Large intestine (tissue), 3 donors: ENCODE measurements around the gene FAF1. TPM values are rescaled to one million over a fixed set of nuclear protein-coding genes. Genes with fewer than 3 reads are reported as not detected.

Source experiments
- DNase-seq, 2 donors: peaks; one replicate each; pipeline versions ENCODE4 v3.0.0 to v3.0.0-alpha.2; 2013
- H3K27ac ChIP-seq: one replicate; pipeline ENCODE4 v1.5.1; 2013; ENCODE audit warnings: low read length
- H3K27me3 ChIP-seq: 2 replicates; pipeline ENCODE4 v1.6.1; 2013; ENCODE audit warnings: low read length; ENCODE audit not compliant: control insufficient read depth, insufficient read depth
- H3K36me3 ChIP-seq: 2 replicates; pipeline ENCODE4 v1.6.1; 2013; ENCODE audit warnings: low read length; ENCODE audit not compliant: control insufficient read depth, insufficient read depth
- H3K4me1 ChIP-seq: one replicate; pipeline ENCODE4 v1.6.1; 2013; ENCODE audit warnings: low read length; ENCODE audit not compliant: control insufficient read depth, insufficient read depth
- H3K4me3 ChIP-seq: one replicate; pipeline ENCODE4 v1.5.1; 2013; ENCODE audit warnings: low read length
- H3K9me3 ChIP-seq: one replicate; pipeline ENCODE4 v1.6.1; 2013; ENCODE audit warnings: mild to moderate bottlenecking, low read depth, low read length, moderate library complexity; ENCODE audit not compliant: control insufficient read depth
- WGBS: methylation state at CpG from one replicate; pipeline ENCODE4 v1.1.5; 2013; ENCODE audit warnings: low lambda C conversion rate; ENCODE audit not compliant: insufficient coverage; 5-methylcytosine and 5-hydroxymethylcytosine counted together
- polyA plus RNA-seq: library from polyadenylated mRNA; unstranded; fragments of 120-200 nt; gene quantifications from one replicate; pipeline ENCODE4 v1.2.1, GENCODE V29; 2013

Gene FAF1
- polyA plus RNA-seq, 1 donor: 47.1 TPM

GRCh38 chr1:50658459-50659076, 301.5 kb downstream of the FAF1 start:
- Histone ChIP-seq H3K4me1 (no peaks in the 10 kb centered on the region), H3K9me3 (no peaks in the 10 kb centered on the region), H3K36me3 (no peaks in the 10 kb centered on the region), H3K27ac (no peak overlapping the region), H3K4me3 (no peak overlapping the region), H3K27me3 (no peaks in the 10 kb centered on the region)
- no peak for DNase-seq
- WGBS: 80% methylated on average over 1 of the region's 2 CpGs

DNA sequence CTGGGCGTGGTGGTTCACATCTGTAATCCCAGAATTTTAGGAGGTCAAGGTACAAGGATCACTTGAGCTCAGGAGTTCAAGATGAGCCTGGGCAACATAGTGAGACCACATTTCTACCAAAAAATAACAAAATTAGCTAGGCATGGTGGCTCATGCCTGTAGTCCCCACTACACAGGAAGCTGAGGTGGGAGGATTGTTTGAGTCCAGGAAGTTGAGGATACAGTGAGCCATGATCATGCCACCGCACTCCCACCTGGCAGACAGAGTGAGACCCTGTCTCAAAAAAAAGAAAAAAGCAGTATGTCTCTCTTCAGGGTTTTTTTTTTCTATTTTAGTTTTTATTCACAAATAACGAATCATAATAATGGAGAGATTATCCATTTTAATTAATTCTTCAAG, 303.1 kb downstream of the FAF1 start:
- Histone ChIP-seq H3K27me3 (no peaks in the 10 kb centered on the region), H3K4me3 (no peak overlapping the region), H3K4me1 (no peaks in the 10 kb centered on the region), H3K36me3 (no peaks in the 10 kb centered on the region), H3K9me3 (no peaks in the 10 kb centered on the region), H3K27ac (no peak overlapping the region)
- no peak for DNase-seq
- no CpG with 5 or more reads among the region's 3 CpGs for WGBS

GRCh38 chr1:50651476-50652263, 308.4 kb downstream of the FAF1 start:
- Histone ChIP-seq H3K27me3 (no peaks in the 10 kb centered on the region), H3K27ac (no peak overlapping the region), H3K4me3 (no peak overlapping the region), H3K9me3 (no peaks in the 10 kb centered on the region), H3K36me3 (no peaks in the 10 kb centered on the region), H3K4me1 (no peaks in the 10 kb centered on the region)
- DNase-seq: peak; percentile 10 to 42
- no CpG with 5 or more reads among the region's 3 CpGs for WGBS

- H3K9me3 ChIP-seq: no peaks in the 10 kb centered on the region
- no peak for DNase-seq
- no CpG with 5 or more reads among the region's 2 CpGs for WGBS
- no peaks in the 10 kb centered on the region for H3K27me3 ChIP-seq
- no peak overlapping the region for H3K4me3 ChIP-seq
- H3K4me1 ChIP-seq: no peaks in the 10 kb centered on the region
- no peaks in the 10 kb centered on the region for H3K36me3 ChIP-seq
- no peak overlapping the region for H3K27ac ChIP-seq
Measured at GRCh38 chr1:50646526-50646925, 313.5 kb downstream of the FAF1 start.

DNA sequence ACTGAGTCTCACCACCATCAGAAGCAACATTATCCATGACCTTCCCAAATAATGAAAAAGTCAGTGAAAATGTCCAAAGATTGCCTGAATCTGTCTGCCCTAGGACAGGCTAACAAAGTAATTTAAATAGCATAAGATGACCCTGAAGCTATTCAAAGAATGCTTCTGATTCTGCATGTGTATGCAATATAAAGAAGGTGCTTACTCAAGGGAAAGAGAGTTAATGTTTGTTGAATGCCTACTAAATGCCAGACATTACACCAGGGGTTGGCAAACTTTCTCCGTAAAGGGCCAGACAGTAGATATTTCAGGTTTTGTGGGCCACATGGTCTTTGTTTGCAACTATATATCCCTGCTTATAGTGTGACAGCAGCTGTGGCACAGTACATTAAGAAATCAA, 314.9 kb downstream of the FAF1 start:
- Histone ChIP-seq H3K36me3 (no peaks in the 10 kb centered on the region), H3K4me3 (no peak overlapping the region), H3K9me3 (no peaks in the 10 kb centered on the region), H3K4me1 (no peaks in the 10 kb centered on the region), H3K27ac (no peak overlapping the region), H3K27me3 (no peaks in the 10 kb centered on the region)
- no peak for DNase-seq
- WGBS: no CpG with 5 or more reads among the region's 1 CpG

GRCh38 chr1:50644447-50645105, 315.5 kb downstream of the FAF1 start:
- WGBS: no CpG with 5 or more reads among the region's 2 CpGs
- H3K36me3 ChIP-seq: no peaks in the 10 kb centered on the region
- no peak overlapping the region for H3K4me3 ChIP-seq
- DNase-seq: no peak
- no peaks in the 10 kb centered on the region for H3K9me3 ChIP-seq
- no peaks in the 10 kb centered on the region for H3K4me1 ChIP-seq
- no peaks in the 10 kb centered on the region for H3K27me3 ChIP-seq
- H3K27ac ChIP-seq: no peak overlapping the region

DNA sequence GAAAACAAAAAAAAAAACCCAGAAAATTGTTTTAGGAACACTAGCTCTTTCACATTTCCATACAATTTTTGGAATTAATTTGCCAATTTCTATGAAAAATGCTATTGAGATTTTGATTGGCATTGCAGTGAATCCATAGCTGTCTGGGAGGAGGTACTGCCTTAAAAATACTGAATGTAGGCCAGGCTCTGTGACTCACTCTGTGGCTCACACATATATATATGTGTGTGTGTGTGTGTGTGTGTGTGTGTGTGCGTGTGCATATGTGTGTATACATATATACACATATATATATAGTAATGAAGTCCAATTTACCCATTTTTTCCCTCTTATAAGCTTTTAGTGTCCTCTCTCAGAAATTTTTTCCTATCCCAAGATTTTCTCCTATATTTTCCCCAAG, 322.6 kb downstream of the FAF1 start:
- H3K9me3 ChIP-seq: no peaks in the 10 kb centered on the region
- DNase-seq: no peak
- peaks cover 3% of the 10 kb centered on the region for H3K4me1 ChIP-seq
- H3K36me3 ChIP-seq: no peaks in the 10 kb centered on the region
- no peak overlapping the region for H3K4me3 ChIP-seq
- H3K27ac ChIP-seq: no peak overlapping the region
- no peaks in the 10 kb centered on the region for H3K27me3 ChIP-seq
- no CpG with 5 or more reads among the region's 1 CpG for WGBS

DNA sequence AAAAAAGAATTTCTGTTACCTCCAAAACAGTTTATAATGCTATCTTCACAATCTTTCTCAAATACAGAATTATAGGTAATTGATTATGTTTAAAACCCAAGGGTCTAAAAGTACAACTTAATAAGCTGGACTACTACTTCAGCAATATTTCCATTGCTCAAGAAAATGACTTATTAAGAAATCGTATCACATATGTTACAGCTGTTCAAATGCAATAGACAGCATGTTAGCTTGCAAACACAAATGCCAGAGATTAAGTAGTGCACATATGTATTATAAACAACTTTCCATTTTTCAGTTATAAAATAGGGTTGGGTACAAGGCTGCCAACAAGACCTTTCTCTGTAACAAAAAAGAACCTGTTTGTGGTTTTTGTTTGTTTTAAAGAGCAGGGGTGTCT, 325.8 kb downstream of the FAF1 start:
- H3K27me3 ChIP-seq: no peaks in the 10 kb centered on the region

DNA sequence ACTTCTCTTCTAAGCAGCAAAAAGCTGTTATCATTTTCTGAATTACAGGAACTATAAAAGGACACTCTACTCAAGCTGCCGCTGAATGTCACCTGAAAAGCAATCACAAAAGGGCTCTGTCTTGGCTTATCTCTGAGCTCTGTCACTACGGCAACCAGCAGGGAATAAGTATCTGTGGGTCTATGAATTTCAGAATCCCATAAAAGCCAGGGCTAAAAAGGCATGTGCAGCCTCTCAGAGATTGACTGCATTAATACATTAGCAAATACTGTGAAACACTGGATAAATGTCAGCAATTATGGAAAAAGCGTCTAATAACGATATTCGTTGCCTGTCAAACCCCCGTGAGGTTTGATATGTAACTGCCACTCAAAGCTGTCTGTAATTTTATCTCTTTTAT, 326.6 kb downstream of the FAF1 start:
- WGBS: no CpG with 5 or more reads among the region's 6 CpGs
- Histone ChIP-seq H3K27me3 (no peaks in the 10 kb centered on the region), H3K4me3 (no peak overlapping the region), H3K27ac (no peak overlapping the region), H3K4me1 (peaks cover 3% of the 10 kb centered on the region), H3K9me3 (no peaks in the 10 kb centered on the region), H3K36me3 (no peaks in the 10 kb centered on the region)
- DNase-seq: peak in 1 of 2 donors; percentile 62

More for the DNA sequence above, 325.8 kb downstream of the FAF1 start:
- H3K4me1 ChIP-seq: peaks cover 3% of the 10 kb centered on the region
- no peak overlapping the region for H3K4me3 ChIP-seq
- H3K27ac ChIP-seq: no peak overlapping the region
- no peak for DNase-seq
- no peaks in the 10 kb centered on the region for H3K36me3 ChIP-seq
- WGBS: no CpG with 5 or more reads among the region's 1 CpG
- no peaks in the 10 kb centered on the region for H3K9me3 ChIP-seq

DNA sequence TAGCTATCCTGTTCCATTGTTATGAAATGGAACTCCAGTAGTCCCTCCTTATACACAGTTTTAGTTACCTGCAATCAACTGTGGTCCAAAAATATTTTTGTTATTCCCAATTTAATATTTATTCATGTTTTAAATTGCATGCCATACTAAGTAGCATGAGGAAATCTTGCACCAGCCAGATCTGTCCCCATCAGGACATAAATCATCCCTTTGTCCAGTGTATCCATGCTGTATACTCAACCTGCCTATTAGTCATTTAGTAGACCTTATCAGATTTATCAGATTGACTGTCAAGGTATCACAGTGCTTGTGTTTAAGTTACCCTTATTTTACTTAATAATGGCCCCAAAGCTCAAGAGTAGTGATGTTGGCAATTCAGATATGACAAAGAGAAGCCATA, 328.9 kb downstream of the FAF1 start:
- no peak for DNase-seq

More for the DNA sequence above, 328.9 kb downstream of the FAF1 start:
- Histone ChIP-seq H3K4me1 (peaks cover 3% of the 10 kb centered on the region), H3K9me3 (no peaks in the 10 kb centered on the region), H3K4me3 (no peak overlapping the region), H3K27me3 (no peaks in the 10 kb centered on the region), H3K27ac (no peak overlapping the region), H3K36me3 (no peaks in the 10 kb centered on the region)
